ENCODE data around the gene TMEM126B.
"Not testable (repeated sequence)": the region's sequence is repeated elsewhere in the genome, so short reads cannot be mapped to it uniquely, and the experiment has no call there.

The TMEM126B gene

GRCh38 chr11:85599083-85599482 lies 29.3 kb upstream of the TMEM126B start:
- TF ChIP-seq, protein P1, sequence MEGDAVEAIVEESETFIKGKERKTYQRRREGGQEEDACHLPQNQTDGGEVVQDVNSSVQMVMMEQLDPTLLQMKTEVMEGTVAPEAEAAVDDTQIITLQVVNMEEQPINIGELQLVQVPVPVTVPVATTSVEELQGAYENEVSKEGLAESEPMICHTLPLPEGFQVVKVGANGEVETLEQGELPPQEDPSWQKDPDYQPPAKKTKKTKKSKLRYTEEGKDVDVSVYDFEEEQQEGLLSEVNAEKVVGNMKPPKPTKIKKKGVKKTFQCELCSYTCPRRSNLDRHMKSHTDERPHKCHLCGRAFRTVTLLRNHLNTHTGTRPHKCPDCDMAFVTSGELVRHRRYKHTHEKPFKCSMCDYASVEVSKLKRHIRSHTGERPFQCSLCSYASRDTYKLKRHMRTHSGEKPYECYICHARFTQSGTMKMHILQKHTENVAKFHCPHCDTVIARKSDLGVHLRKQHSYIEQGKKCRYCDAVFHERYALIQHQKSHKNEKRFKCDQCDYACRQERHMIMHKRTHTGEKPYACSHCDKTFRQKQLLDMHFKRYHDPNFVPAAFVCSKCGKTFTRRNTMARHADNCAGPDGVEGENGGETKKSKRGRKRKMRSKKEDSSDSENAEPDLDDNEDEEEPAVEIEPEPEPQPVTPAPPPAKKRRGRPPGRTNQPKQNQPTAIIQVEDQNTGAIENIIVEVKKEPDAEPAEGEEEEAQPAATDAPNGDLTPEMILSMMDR (IDR thresholded peaks at IDR 0.05; ENCODE audit: borderline replicate concordance, insufficient read depth, low read depth, low read length) = no peak

DNA sequence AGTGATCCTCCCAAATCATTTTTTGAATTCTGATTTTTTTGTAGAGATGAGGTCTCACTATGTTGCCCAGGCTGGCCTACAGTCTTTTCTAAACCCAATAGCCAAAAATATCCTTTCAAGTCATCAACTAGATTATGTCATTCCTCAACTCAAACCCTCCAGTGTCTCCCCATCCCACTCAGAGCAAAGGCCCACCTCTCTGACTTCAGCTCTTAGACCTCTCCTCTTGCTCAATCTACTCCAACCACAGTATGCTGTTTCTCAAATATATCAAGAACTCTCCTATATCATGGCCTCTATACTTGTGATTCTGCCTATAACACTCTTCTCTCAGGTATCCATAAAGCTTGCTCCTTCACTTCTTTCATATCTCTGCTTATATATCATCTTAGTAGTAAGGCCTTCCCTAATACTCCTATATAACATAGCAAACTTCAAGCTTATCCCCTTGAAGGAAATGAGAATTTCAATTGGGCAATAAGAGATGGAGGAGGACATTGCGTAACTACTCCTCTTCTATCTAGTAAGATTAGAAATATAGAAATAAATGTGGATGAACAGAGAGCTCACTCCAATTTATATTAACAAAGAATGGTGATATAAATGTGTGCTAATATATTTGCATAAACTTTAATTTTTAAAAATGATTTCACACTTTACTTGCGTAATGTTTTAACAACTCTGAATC lies 25.7 kb upstream of the TMEM126B start:
- TF ChIP-seq, protein P1 (IDR thresholded peaks at IDR 0.05; ENCODE audit: borderline replicate concordance, insufficient read depth, low read depth, low read length) = no peak
- no peak overlapping the region for H3K4me3 ChIP-seq (ENCODE audit: low read depth, low read length)

More at GRCh38 chr11:85599083-85599482, 29.3 kb upstream of the TMEM126B start:
- H3K4me3 ChIP-seq (ENCODE audit: low read depth, low read length) = no peak overlapping the region

DNA sequence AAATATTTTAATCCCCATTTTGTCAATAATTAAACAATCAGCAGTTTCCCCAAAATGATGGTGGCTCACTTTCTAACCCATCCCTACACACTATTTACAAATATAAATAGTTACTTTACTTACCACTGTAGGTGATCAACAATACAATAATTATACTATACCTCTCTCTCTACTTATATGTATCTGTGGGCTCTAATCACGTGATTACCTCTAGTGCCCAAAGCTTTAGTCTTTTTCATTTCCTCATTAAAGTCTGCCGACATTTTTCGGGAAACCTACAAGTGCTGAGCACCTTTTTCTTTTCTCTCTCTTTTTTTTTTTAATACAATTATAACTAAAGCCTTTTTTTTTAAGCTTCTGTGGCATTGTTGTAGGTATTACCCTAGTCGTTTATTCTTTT lies 25.2 kb upstream of the TMEM126B start:
- H3K4me3 ChIP-seq (ENCODE audit: low read depth, low read length) = no peak overlapping the region
- TF ChIP-seq, protein P1 (IDR thresholded peaks at IDR 0.05; ENCODE audit: borderline replicate concordance, insufficient read depth, low read depth, low read length) = no peak

DNA sequence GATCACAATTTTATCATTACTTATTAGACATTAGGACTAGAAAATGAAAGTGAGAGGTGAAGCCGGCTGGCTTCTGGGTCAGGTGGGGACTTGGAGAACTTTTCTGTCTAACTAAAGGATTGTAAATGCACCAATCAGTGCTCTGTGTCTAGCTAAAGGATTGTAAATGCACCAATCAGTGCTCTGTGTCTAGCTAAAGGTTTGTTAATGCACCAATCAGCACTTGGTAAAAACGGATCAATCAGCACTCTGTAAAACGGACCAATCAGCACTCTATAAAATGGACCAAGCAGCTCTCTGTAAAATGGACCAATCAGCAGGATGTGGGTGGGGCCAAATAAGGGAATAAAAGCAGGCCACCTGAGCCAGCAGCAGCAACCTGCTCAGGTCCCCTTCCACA lies 22.2 kb upstream of the TMEM126B start:
- H3K4me3 ChIP-seq (ENCODE audit: low read depth, low read length) = not testable (repeated sequence)

- H3K4me3 ChIP-seq (ENCODE audit: low read depth, low read length) = not testable (repeated sequence)
These were observed 19.8 kb upstream of the TMEM126B start for GRCh38 chr11:85608621-85609020.

GRCh38 chr11:85609286-85609685 lies 19.1 kb upstream of the TMEM126B start:
- not testable (repeated sequence) for H3K4me3 ChIP-seq (ENCODE audit: low read depth, low read length)

DNA sequence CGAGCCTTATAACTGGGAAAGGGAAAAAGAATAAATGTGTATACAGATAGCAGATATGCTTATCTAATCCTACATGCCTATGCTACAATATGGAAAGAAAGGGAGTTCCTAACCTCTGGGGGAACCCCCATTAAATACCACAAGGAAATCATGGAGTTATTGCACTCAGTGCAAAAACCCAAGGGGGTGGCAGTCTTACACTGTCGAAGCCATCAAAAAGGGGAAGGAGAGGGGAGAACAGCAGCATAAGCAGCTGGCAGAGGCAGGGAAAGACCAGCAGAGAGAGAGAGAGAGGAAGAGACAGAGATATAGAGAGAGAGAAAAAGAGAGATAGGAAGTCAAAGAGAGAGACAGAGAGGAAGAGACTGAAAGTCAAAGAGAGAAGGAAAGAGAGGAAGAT lies 16.8 kb upstream of the TMEM126B start:
- H3K4me3 ChIP-seq (ENCODE audit: low read depth, low read length) = not testable (repeated sequence)

DNA sequence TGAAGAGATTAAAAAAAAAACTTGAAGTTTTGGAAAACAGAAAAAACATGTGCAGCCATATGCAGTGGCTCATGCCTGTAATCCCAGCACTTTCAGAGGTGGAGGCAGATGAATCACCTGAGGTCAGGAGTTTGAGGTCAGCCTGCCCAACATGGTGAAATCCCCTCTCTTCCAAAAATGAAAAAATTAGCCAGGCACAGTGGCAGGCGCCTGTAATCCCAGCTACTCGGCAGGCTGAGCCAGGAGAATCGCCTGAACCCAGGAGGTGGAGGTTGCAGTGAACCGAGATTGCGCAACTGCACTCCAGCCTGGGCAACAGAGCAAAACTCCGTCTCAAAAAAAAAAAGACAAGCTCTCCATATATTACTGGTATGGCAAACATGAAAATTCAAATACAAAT lies 8.9 kb upstream of the TMEM126B start:
- no peak overlapping the region for H3K4me3 ChIP-seq (ENCODE audit: low read depth, low read length)

GRCh38 chr11:85620256-85620655 lies 8.1 kb upstream of the TMEM126B start:
- TF ChIP-seq, protein P1 (IDR thresholded peaks at IDR 0.05; ENCODE audit: borderline replicate concordance, insufficient read depth, low read depth, low read length) = no peak
- no peak overlapping the region for H3K4me3 ChIP-seq (ENCODE audit: low read depth, low read length)

More for the DNA sequence above, 8.9 kb upstream of the TMEM126B start:
- TF ChIP-seq, protein P1 (IDR thresholded peaks at IDR 0.05; ENCODE audit: borderline replicate concordance, insufficient read depth, low read depth, low read length) = no peak

Data from GM12875 (cell line).